Keratinocyte (primary cell): Measurements from ENCODE around the gene CDR2L. TPM values are rescaled to one million over a fixed set of nuclear protein-coding genes. Genes with fewer than 3 reads are reported as not detected.

Experiments used
- DNase-seq: peaks from one replicate; pipeline ENCODE4 v3.0.0-alpha.2; 2011; ENCODE audit warnings: low read depth, missing footprints, low spot score
- FAIRE-seq: peaks from 2 replicates; lab custom pipeline; 2011; peaks lifted over from hg19 to GRCh38; lab: Jason Lieb, UNC
- H2AFZ ChIP-seq: 2 replicates; pipeline ENCODE4 v1.6.0; 2012; ENCODE audit warnings: low read length, control low read depth, inconsistent platforms; ENCODE audit not compliant: control insufficient read depth
- H3K27ac ChIP-seq: 2 replicates; pipeline ENCODE4 v1.5.1; 2011; ENCODE audit warnings: low read length; ENCODE audit not compliant: control insufficient read depth, insufficient read depth
- H3K27me3 ChIP-seq: 3 replicates; pipeline ENCODE4 v1.6.0; 2011; ENCODE audit warnings: low read length; ENCODE audit not compliant: control insufficient read depth, insufficient read depth; ENCODE audit errors: extremely low read depth
- H3K36me3 ChIP-seq, 2 experiments: 2 replicates in 1 of 2; 3 replicates in 1 of 2; pipeline ENCODE4 v1.5.1; 2011; ENCODE audit warnings: low read length in 2 of 2, mild to moderate bottlenecking in 1 of 2; ENCODE audit not compliant: control insufficient read depth in 2 of 2, insufficient read depth in 2 of 2; ENCODE audit errors: extremely low read depth in 1 of 2
- H3K4me1 ChIP-seq: 3 replicates; pipeline ENCODE4 v1.5.1; 2011; ENCODE audit warnings: low read length; ENCODE audit not compliant: control insufficient read depth, insufficient read depth; ENCODE audit errors: extremely low read depth
- H3K4me2 ChIP-seq: 3 replicates; pipeline ENCODE4 v1.6.0; 2011; ENCODE audit warnings: low read depth, low read length; ENCODE audit not compliant: control insufficient read depth, insufficient read depth; ENCODE audit errors: extremely low read depth
- H3K4me3 ChIP-seq, 3 experiments: fragments of 200-600 bp in 1 of 3; sonication (generic) in 1 of 3; 2 replicates in 2 of 3; 3 replicates in 1 of 3; pipeline ENCODE4 v1.5.1; 2011 to 2016; ENCODE audit warnings: low read length in 3 of 3, mild to moderate bottlenecking in 3 of 3, control low read depth in 2 of 3, inconsistent platforms in 1 of 3, low read depth in 1 of 3, mixed read lengths in 1 of 3, mixed run types in 1 of 3, moderate library complexity in 1 of 3; ENCODE audit not compliant: control insufficient read depth in 2 of 3, insufficient read depth in 2 of 3; ENCODE audit errors: extremely low read depth in 1 of 3
- H3K79me2 ChIP-seq: 2 replicates; pipeline ENCODE4 v1.6.0; 2012; ENCODE audit warnings: low read length; ENCODE audit not compliant: control insufficient read depth, insufficient read depth
- H3K9ac ChIP-seq: 3 replicates; pipeline ENCODE4 v1.6.0; 2011; ENCODE audit warnings: low read length; ENCODE audit not compliant: control insufficient read depth, insufficient read depth; ENCODE audit errors: extremely low read depth
- H3K9me1 ChIP-seq: 3 replicates; pipeline ENCODE4 v1.6.0; 2011; ENCODE audit warnings: low read length; ENCODE audit not compliant: control insufficient read depth, insufficient read depth; ENCODE audit errors: extremely low read depth
- H3K9me3 ChIP-seq: 2 replicates; pipeline ENCODE4 v1.5.1; 2012; ENCODE audit warnings: low read depth, low read length; ENCODE audit not compliant: control insufficient read depth
- H4K20me1 ChIP-seq: 3 replicates; pipeline ENCODE4 v1.6.0; 2011; ENCODE audit warnings: low read length; ENCODE audit not compliant: control insufficient read depth, insufficient read depth; ENCODE audit errors: extremely low read depth
- EZH2 ChIP-seq: IDR thresholded peaks from one replicate; pipeline ENCODE4 v1.6.1; 2012; ENCODE audit warnings: inconsistent platforms, mild to moderate bottlenecking, low read length, moderate library complexity
- dilution Hi-C: fragments of 300-500 bp; cut with MboI; formaldehyde crosslinking; loops from one replicate; pipeline ENCODE4 v1.7.0; 2020; ENCODE audit warnings: low sequenced_read_pairs; ENCODE audit not compliant: extremely low pct_ligation_motif_present
- polyA plus RNA-seq, 5 experiments: library from polyadenylated mRNA; depleted of rRNA in 3 of 5; stranded (reverse) in 3 of 5; stranded (forward) in 1 of 5; unstranded in 1 of 5; fragments of >200 nt; gene quantifications; 1 replicate in 1 of 5; 2 replicates in 3 of 5; 3 replicates in 1 of 5; pipeline versions ENCODE4 v1.2.1 to v1.2.3, GENCODE V29; 2011 to 2012; ENCODE audit warnings: missing spikeins in 2 of 5, low read depth in 1 of 5, low replicate concordance in 1 of 5
- TF ChIP-seq, protein P1 (sequence below), 3 experiments: IDR thresholded peaks in 1 of 3; conservative IDR thresholded peaks in 1 of 3; optimal IDR thresholded peaks in 1 of 3; 2 replicates in 2 of 3; 3 replicates in 1 of 3; pipeline versions ENCODE3 to v1.5.1; 2011; ENCODE audit warnings: low read length in 3 of 3, mild to moderate bottlenecking in 3 of 3, moderate library complexity in 2 of 3, control low read depth in 1 of 3, inconsistent platforms in 1 of 3; ENCODE audit not compliant: insufficient read depth in 2 of 3; ENCODE audit errors: extremely low read depth in 1 of 3

CDR2L gene
- polyA plus RNA-seq, 1 donor (not counting 4 experiments of a cell fraction or from before 2014, with no cell fraction given): 7.1 TPM

DNA sequence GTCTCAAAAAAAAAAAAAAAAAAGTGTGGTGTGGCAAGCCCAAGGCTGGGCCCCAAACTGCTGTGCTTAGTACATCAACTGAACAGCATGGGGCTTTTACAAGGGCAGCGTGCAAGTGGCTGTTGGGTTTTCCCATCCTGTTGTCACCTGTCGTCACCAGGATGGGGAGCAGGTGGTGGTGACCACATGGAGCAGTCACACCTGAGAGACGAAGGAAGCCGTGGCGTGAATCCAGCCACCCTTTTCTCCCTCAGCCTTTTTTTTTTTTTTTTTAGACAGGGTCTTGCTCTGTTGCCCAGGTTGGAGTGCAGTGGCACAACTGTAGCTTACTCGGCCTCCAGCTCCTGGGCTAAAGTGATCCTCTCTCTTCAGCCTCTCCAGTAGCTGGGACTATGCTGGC is 20.9 kb downstream of the CDR2L start:
- Histone ChIP-seq H4K20me1 (no peaks in the 10 kb centered on the region), H3K79me2 (peaks cover 5% of the 10 kb centered on the region), H3K4me2 (no peak overlapping the region), H3K9ac (no peak overlapping the region), H3K9me3 (no peaks in the 10 kb centered on the region), H3K4me1 (peaks cover 16% of the 10 kb centered on the region), H3K9me1 (peaks cover 4% of the 10 kb centered on the region), H3K27me3 (no peaks in the 10 kb centered on the region), H2AFZ (no peak overlapping the region), H3K4me3 (no peak overlapping the region), H3K27ac (no peak overlapping the region), H3K36me3 (peaks cover 0 to 13% of the 10 kb centered on the region in 2 experiments)
- no peak for TF ChIP-seq EZH2
- no peak for DNase-seq
- FAIRE-seq: no peak
- dilution Hi-C loops: no loop called here

DNA sequence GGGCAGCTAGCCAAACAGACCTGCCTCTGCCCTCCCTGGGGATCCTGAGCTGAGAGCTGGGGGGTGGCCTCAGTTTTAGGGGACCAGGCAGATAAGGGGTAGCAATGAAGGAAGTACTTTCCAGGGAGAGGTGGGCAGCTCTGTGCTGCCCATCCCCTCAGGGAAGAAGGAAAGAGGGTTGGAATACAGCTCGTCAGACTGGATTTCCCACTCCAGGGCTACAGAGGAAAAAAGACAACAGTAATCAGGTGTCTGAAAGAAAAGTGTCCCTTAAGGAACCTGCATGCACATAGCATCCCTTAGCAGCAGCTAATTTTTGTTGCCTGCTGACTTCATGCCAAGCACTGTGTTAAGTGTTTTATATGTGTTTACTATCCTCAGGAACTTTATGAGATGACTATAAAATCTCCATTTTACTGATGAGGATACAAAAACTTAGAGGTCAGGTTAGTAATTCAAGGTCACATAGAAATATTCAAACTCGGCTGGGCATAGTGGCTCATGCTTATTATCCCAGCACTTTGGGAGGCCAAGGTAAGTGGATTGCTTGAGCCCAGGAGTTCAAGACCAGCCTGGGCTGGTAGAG is 21.8 kb downstream of the CDR2L start:
- H3K36me3 ChIP-seq: peaks cover 0 to 8% of the 10 kb centered on the region in 2 experiments
- no peak for TF ChIP-seq EZH2
- TF ChIP-seq, protein P1, sequence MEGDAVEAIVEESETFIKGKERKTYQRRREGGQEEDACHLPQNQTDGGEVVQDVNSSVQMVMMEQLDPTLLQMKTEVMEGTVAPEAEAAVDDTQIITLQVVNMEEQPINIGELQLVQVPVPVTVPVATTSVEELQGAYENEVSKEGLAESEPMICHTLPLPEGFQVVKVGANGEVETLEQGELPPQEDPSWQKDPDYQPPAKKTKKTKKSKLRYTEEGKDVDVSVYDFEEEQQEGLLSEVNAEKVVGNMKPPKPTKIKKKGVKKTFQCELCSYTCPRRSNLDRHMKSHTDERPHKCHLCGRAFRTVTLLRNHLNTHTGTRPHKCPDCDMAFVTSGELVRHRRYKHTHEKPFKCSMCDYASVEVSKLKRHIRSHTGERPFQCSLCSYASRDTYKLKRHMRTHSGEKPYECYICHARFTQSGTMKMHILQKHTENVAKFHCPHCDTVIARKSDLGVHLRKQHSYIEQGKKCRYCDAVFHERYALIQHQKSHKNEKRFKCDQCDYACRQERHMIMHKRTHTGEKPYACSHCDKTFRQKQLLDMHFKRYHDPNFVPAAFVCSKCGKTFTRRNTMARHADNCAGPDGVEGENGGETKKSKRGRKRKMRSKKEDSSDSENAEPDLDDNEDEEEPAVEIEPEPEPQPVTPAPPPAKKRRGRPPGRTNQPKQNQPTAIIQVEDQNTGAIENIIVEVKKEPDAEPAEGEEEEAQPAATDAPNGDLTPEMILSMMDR (optimal IDR thresholded peaks at IDR 0.05 in 1 of 3, IDR thresholded peaks at IDR 0.05 in 1 of 3, conservative IDR thresholded peaks at IDR 0.05 in 1 of 3; ENCODE audit: extremely low read depth in 1 of 3, insufficient read depth in 2 of 3, low read length in 3 of 3): no peak
- no peak overlapping the region for H3K27ac ChIP-seq
- H3K9ac ChIP-seq: no peak overlapping the region
- peaks cover 11% of the 10 kb centered on the region for H3K79me2 ChIP-seq
- H4K20me1 ChIP-seq: no peaks in the 10 kb centered on the region
- H3K4me2 ChIP-seq: no peak overlapping the region
- no peaks in the 10 kb centered on the region for H3K9me3 ChIP-seq
- no peaks in the 10 kb centered on the region for H3K27me3 ChIP-seq
- H3K9me1 ChIP-seq: peaks cover 4% of the 10 kb centered on the region
- DNase-seq (no peak), FAIRE-seq (no peak)
- dilution Hi-C loops: no loop called here
- peaks cover 21% of the 10 kb centered on the region for H3K4me1 ChIP-seq
- no peak overlapping the region for H2AFZ ChIP-seq
- H3K4me3 ChIP-seq: no peak overlapping the region
